WTC11 (cell line): Measurements from ENCODE around the gene GTSE1.

ENCODE experiments used
- ATF1 ChIP-seq: sonication (generic); formaldehyde crosslinking; IDR thresholded peaks from 2 replicates; pipeline ENCODE4 v1.8.1; 2023; ENCODE audit warnings: mild to moderate bottlenecking, moderate library complexity, missing genetic modification reagents
- CTCF ChIP-seq: fragments of 200-600 bp; IDR thresholded peaks from 2 replicates; pipeline ENCODE4 v1.8.0; 2022; ENCODE audit warnings: antibody characterized with exemption
- E2F5 ChIP-seq: sonication (generic); formaldehyde crosslinking; IDR thresholded peaks from 2 replicates; pipeline ENCODE4 v1.8.1; 2022; ENCODE audit warnings: mild to moderate bottlenecking, moderate library complexity, missing genetic modification reagents
- HMGXB4 ChIP-seq: sonication (generic); formaldehyde crosslinking; IDR thresholded peaks from 2 replicates; pipeline ENCODE4 v1.8.1; 2023; ENCODE audit warnings: mild to moderate bottlenecking, moderate library complexity, missing genetic modification reagents
- NFYB ChIP-seq: sonication (generic); formaldehyde crosslinking; conservative IDR thresholded peaks from 2 replicates; pipeline ENCODE4 v1.8.0; 2022; ENCODE audit warnings: low read depth, missing genetic modification reagents
- NR2C2 ChIP-seq: sonication (generic); formaldehyde crosslinking; IDR thresholded peaks from 2 replicates; pipeline ENCODE4 v1.8.0; 2022; ENCODE audit warnings: mild to moderate bottlenecking, missing genetic modification reagents
- NR3C1 ChIP-seq: sonication (generic); formaldehyde crosslinking; conservative IDR thresholded peaks from 2 replicates; pipeline ENCODE4 v1.8.1; 2023; ENCODE audit warnings: low read depth, mild to moderate bottlenecking, missing genetic modification reagents
- TCF7 ChIP-seq: sonication (generic); formaldehyde crosslinking; IDR thresholded peaks from 2 replicates; pipeline ENCODE4 v1.8.0; 2022; ENCODE audit warnings: mild to moderate bottlenecking, low read depth, missing genetic modification reagents, moderate library complexity
- TEAD4 ChIP-seq: sonication (generic); formaldehyde crosslinking; IDR thresholded peaks from 2 replicates; pipeline ENCODE4 v1.8.0; 2022; ENCODE audit warnings: mild to moderate bottlenecking, missing genetic modification reagents
- USF2 ChIP-seq: sonication (generic); formaldehyde crosslinking; IDR thresholded peaks from 2 replicates; pipeline ENCODE4 v1.8.1; 2023; ENCODE audit warnings: mild to moderate bottlenecking, missing genetic modification reagents, moderate library complexity
- ZBTB43 ChIP-seq: sonication (generic); formaldehyde crosslinking; IDR thresholded peaks from 2 replicates; pipeline ENCODE4 v1.8.1; 2023; ENCODE audit warnings: mild to moderate bottlenecking, missing genetic modification reagents
- ZNF423 ChIP-seq: fragments of 250-450 bp; sonication (Bioruptor Pico); IDR thresholded peaks from 2 replicates; pipeline ENCODE4 v2.1.2; 2022; ENCODE audit warnings: mild to moderate bottlenecking, moderate library complexity

- TF ChIP-seq CTCF (no peak), USF2 (no peak), ZNF423 (no peak), NR3C1 (no peak), ZBTB43 (CRISPR knock-in tag) (no peak), ATF1 (no peak), NR2C2 (CRISPR knock-in tag) (no peak), E2F5 (CRISPR knock-in tag) (no peak), HMGXB4 (CRISPR knock-in tag) (no peak), TCF7 (CRISPR knock-in tag) (no peak), NFYB (CRISPR knock-in tag) (no peak), TEAD4 (CRISPR knock-in tag) (no peak)
Observed at GRCh38 chr22:46312056-46312455, 15.4 kb downstream of the GTSE1 start.
